Measurements from ENCODE around the gene MAST4. TPM values are rescaled to one million over a fixed set of nuclear protein-coding genes. Genes with fewer than 3 reads are reported as not detected.

The MAST4 gene
- total RNA-seq, 1 donor from 2014 or later, result 55.2 TPM

- H3K36me3 ChIP-seq, result no peaks in the 10 kb centered on the region
- intact Hi-C loops (cut with DNase I), result no loop called here
- H3K27me3 ChIP-seq, result no peaks in the 10 kb centered on the region
- no peak for DNase-seq (ENCODE audit: low spot score in 2 of 2)
- H3K4me1 ChIP-seq, result peaks cover 7 to 32% of the 10 kb centered on the region in 2 donors
- no peaks in the 10 kb centered on the region for H3K9me3 ChIP-seq
- TF ChIP-seq, protein P1, sequence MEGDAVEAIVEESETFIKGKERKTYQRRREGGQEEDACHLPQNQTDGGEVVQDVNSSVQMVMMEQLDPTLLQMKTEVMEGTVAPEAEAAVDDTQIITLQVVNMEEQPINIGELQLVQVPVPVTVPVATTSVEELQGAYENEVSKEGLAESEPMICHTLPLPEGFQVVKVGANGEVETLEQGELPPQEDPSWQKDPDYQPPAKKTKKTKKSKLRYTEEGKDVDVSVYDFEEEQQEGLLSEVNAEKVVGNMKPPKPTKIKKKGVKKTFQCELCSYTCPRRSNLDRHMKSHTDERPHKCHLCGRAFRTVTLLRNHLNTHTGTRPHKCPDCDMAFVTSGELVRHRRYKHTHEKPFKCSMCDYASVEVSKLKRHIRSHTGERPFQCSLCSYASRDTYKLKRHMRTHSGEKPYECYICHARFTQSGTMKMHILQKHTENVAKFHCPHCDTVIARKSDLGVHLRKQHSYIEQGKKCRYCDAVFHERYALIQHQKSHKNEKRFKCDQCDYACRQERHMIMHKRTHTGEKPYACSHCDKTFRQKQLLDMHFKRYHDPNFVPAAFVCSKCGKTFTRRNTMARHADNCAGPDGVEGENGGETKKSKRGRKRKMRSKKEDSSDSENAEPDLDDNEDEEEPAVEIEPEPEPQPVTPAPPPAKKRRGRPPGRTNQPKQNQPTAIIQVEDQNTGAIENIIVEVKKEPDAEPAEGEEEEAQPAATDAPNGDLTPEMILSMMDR (IDR thresholded peaks at IDR 0.05), result no peak
- H3K4me3 ChIP-seq, result peak overlapping the region; percentile 35 to 53
- H3K27ac ChIP-seq, result peak overlapping the region; percentile 56 to 62
Measured at GRCh38 chr5:67015541-67016191, 419.5 kb downstream of the MAST4 start.

GRCh38 chr5:67019065-67019845 is 423.1 kb downstream of the MAST4 start:
- intact Hi-C loops (cut with DNase I), result no loop called here
- Histone ChIP-seq H3K9me3 (no peaks in the 10 kb centered on the region), H3K4me3 (no peak overlapping the region), H3K4me1 (peaks cover 0 to 18% of the 10 kb centered on the region in 2 donors), H3K27ac (no peak overlapping the region), H3K27me3 (no peaks in the 10 kb centered on the region), H3K36me3 (no peaks in the 10 kb centered on the region)
- no peak for DNase-seq (ENCODE audit: low spot score in 2 of 2)
- TF ChIP-seq, protein P1 (IDR thresholded peaks at IDR 0.05), result no peak

GRCh38 chr5:67020096-67020615 is 424.0 kb downstream of the MAST4 start:
- Histone ChIP-seq H3K27me3 (no peaks in the 10 kb centered on the region), H3K4me1 (peaks cover 0 to 13% of the 10 kb centered on the region in 2 donors), H3K4me3 (no peak overlapping the region), H3K36me3 (no peaks in the 10 kb centered on the region), H3K9me3 (no peaks in the 10 kb centered on the region), H3K27ac (no peak overlapping the region)
- intact Hi-C loops (cut with DNase I), result no loop called here
- TF ChIP-seq, protein P1 (IDR thresholded peaks at IDR 0.05), result no peak
- no peak for DNase-seq (ENCODE audit: low spot score in 2 of 2)

DNA sequence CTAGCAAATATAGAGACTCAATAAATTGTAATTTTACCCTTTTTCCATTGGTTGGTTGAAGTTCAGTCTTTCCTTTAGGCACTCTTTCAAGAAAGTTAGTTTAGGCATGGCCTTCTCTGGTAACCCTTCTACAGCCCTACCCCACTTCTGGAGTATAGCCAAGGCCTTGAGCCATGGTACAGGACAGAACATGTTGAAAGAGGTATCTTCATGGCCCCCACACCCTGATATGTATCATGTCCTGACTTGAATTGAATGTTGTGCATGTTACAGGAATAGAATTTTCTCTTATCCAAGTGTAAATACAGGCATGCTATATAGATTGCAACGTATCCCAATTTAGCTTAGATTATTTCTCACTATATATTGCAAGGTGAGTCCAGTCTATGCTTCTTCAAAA is 424.8 kb downstream of the MAST4 start:
- peaks cover 0 to 13% of the 10 kb centered on the region in 2 donors for H3K4me1 ChIP-seq
- H3K36me3 ChIP-seq, result no peaks in the 10 kb centered on the region
- H3K4me3 ChIP-seq, result no peak overlapping the region
- no peak for DNase-seq (ENCODE audit: low spot score in 2 of 2)
- H3K9me3 ChIP-seq, result no peaks in the 10 kb centered on the region
- intact Hi-C loops (cut with DNase I), result no loop called here
- H3K27ac ChIP-seq, result peak overlapping the region in 1 of 2 donors; percentile 0
- TF ChIP-seq, protein P1 (IDR thresholded peaks at IDR 0.05), result no peak
- H3K27me3 ChIP-seq, result no peaks in the 10 kb centered on the region

DNA sequence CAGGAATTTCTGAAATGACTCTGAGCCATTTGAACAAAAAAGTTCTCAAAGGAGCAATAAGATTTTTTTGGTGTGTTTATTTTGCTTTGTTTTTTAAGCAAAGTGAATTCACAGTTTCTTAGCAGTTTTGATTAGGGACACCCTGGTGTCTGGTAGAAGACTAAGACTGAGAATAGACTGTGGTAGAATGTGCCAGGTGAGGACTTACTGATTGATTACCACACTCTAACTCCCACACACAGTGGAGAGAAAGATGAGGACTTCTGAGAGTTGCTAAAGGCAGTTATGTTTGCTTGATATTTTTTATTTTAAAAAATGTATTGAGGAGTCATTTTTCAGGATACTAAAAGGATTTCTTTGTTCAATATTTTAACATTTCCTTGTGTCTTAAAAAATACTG is 425.3 kb downstream of the MAST4 start:
- Histone ChIP-seq H3K36me3 (no peaks in the 10 kb centered on the region), H3K9me3 (no peaks in the 10 kb centered on the region), H3K27me3 (no peaks in the 10 kb centered on the region), H3K4me1 (peaks cover 0 to 11% of the 10 kb centered on the region in 2 donors), H3K27ac (peak overlapping the region in 1 of 2 donors; percentile 0), H3K4me3 (no peak overlapping the region)
- intact Hi-C loops (cut with DNase I), result no loop called here
- no peak for DNase-seq (ENCODE audit: low spot score in 2 of 2)
- TF ChIP-seq, protein P1 (IDR thresholded peaks at IDR 0.05), result no peak
